Measurements from ENCODE around the gene FAM177A1.
"Not testable (repeated sequence)": the region's sequence is repeated elsewhere in the genome, so short reads cannot be mapped to it uniquely, and the experiment has no call there.

Gene FAM177A1, protein sequence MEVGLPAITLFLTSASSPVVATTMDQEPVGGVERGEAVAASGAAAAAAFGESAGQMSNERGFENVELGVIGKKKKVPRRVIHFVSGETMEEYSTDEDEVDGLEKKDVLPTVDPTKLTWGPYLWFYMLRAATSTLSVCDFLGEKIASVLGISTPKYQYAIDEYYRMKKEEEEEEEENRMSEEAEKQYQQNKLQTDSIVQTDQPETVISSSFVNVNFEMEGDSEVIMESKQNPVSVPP

DNA sequence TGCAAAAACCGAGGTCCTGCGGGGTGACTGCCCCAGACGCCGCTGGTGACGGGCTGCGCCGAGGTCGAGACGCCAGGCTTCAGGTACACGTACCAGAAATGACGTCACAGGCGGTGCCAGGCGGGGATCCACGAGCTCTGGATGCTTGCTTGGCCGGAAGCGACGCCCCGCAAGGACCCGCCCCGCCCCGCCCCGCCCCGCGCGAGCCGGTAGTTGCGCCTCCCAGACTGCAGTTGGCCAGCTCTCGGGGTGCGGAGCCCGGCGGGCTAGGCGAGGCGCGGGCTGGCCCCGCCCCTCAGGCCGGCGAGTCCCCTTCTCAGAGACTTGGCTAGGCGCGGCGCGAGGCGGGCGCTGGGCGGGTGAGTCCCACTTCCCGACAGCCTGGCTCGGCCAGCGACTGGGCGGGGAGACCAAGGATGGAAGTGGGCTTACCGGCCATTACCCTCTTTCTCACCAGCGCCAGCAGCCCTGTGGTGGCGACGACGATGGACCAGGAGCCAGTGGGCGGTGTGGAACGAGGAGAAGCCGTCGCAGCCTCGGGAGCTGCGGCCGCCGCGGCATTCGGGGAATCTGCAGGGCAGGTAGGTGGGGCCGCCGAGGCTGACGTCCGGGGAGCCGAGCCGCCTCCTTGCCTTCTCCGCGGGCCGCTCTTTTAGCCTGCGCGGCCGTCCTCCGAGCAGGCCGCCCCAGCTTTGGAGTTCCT, at the start of gene FAM177A1:
FAM177A1 (plus strand) TSS at position 225 of the 703 bp plus-strand sequence; CDS start at position 417, 192 bp downstream.
- DNase-seq, result peak; percentile 99 to 100

DNA sequence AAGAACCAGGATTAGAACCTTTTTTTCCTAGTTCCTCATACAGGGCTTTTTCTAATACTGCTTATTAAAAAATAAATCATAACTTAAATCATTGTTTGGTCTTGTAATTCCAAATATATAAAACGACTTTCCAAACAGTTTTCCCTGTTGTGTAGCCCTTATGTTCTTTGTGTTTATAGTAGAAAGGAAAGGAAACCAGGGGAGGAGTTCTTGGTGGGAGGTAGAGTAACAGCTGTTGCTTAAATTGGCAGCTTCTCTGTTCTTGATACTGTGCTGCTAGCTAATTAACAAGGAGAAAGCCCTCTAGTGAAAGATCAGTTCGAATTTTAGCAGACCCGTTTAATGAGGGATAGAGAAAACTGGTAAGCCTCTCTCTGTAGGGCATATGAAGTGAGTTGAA, 48.3 kb upstream of the FAM177A1 start:
- DNase-seq, result no peak

DNA sequence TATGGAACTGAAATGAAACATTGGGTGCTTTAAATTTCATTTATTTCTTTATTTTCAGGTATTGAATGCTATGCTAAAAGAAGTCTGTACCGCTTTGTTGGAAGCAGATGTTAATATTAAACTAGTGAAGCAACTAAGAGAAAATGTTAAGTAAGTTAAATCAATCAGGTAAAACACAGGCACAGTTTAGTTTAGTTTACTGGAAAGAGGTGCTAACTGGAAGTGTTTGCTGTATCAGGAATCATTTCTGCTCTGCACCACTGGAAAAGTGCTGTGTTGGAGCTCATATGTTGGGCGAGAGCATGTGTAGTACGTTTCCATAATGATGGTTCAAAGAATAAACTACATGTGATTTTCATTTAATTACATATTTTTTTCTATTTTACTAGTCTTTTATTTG, 46.6 kb upstream of the FAM177A1 start:
- no peak for DNase-seq

DNA sequence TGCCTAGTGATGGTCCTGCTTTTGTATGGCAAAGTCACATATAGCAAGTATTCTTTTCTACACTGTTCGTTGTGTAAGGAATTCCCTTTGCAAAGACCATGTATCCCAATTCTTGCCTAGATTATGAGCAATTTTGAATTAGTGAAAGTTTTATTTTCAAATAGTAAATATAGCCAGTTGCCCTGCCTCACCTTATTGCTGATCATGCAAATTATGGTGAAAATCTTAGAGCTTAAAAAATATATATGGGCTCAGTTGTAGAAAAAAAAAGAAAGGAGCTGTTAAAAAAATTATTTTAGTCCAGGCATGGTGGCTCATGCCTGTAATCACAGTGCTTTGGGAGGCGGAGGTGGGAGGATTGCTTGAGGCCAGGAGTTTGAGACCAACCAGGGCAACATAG, 44.5 kb upstream of the FAM177A1 start:
- DNase-seq, result no peak

DNA sequence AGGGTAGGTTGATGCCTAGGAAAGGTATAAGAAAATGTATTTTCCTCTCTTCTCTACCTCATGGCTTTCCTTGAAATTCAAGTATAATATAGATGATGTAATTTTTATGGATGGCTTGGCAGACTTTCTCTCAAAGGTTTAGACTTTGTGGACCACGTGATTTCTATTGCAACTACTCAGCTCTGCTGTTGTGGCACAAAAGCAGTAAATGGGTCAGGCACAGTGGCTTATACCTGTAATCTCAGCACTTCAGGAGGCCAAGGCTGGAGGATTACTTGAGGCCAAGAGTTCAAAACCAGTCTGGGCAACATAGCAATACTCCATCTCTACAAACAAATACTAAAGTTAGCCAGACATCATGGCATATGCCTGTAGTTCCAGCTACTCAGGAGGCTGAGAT, 41.2 kb upstream of the FAM177A1 start:
- no peak for DNase-seq

DNA sequence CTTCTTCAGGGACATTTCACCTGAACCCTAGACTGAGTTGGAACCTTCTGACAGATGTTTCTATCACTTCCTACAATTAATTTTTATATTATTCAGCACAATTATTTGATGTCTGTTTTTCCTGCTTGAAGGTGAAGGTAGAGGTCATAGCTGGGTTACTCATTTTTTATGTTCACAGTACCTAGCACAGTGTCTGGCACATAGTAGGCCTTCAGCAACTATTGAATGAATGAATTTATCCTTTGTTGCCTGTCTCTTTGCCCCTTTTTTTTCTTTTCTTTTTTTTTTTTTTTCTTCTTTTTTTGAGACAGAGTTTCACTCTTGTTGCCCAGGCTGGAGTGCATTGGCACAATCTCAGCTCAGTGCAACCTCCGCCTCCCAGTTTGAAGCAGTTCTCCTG, 29.5 kb upstream of the FAM177A1 start:
- DNase-seq, result no peak

DNA sequence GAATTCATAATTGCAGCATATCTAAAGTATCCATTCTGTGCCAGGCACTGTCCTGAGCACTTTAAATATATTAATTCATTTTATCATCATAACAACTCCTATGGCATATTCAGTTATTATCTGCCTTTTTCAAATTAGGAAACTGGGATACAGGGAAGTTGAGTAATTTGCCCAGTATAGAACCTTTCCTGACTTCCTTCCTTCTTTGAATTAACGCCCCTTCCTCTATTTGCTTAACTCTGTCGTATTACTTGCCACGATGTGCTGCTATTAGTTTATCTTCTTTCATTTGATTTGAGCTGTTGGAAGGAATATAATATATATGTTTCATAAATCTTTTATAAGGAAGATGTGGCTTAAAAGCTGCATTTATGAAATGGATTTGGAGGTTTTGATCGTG, 25.4 kb upstream of the FAM177A1 start:
- no peak for DNase-seq

DNA sequence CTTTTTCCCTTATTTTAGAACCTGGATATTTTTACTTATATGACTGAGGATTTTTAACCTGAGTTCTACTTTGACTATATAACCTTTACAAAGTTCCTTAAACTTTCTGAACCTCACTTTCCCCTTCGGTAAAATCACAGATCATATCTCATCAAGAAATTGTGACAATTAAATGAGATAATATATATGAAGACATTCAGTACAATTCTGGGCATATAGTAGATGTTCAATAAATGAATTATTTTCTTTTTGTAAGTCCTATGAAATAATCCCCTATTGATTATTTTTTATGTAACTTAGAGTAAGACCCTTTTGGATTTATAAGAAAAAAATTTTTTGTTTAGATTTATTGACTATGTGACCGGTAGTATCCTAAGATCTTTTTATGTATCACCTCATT, 17.6 kb upstream of the FAM177A1 start:
- no peak for DNase-seq

DNA sequence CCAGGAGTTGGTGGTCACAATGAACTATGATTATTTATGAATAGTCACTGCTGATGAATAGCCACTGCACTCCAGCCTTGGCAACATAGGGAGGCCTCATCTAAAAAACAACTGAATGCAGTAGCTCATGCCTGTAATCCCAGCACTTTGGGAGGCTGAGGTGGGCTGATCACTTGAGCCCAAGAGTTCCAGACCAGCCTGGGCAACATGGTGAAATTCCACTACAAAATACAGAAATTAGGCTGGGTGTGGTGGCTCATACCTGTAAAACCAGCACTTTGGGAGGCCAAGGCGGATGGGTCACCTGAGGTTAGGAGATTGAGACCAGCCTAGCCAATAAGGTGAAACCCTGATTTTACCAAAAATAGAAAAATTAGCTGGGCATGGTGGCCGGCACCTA, 13.5 kb upstream of the FAM177A1 start:
- DNase-seq, result no peak

DNA sequence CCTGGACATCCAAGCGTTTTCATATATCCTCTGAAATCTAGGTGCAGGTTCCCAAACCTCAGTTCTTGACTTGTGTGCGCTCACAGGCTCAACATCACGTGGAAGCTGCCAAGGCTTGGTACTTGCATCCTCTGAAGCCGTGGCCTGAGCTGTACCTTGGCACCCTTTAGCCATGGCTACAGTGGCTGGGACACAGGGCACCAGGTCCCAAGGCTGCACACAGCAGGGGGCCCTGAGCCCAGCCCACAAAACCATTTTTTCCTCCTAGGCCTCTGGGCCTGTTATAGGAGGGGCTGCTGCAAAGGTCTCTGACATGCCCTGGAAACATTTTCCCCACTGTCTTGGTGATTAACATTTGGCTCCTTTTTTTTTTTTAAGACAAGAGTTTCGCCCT, 11.6 kb upstream of the FAM177A1 start:
- no peak for DNase-seq

DNA sequence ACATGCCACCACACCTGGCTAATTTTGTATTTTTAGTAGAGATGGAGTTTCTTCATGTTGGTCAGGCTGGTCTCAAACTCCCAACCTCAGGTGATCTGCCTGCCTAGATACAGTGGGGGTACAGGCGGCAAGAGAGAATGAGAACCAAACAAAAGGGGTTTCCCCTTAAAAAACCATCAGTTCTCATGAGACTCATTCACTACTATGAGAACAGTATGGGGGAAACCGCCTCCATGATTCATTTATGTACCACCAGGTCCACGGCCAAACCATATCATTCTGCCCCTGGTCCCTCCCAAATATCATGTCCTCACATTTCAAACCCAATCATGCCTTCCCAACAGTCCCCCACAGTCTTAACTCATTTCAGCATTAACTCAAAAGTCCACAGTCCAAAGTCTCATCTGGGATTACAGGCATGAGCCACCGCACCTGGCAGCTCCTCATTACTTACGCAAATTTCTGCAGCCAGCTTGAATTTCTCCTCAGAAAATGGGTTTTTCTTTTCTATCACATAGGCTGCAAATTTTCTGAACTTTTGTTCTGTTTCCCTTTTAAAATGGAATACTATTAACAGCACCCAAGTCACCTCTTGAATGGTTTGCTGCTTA, 11.0 kb upstream of the FAM177A1 start:
- not testable (repeated sequence) for DNase-seq

DNA sequence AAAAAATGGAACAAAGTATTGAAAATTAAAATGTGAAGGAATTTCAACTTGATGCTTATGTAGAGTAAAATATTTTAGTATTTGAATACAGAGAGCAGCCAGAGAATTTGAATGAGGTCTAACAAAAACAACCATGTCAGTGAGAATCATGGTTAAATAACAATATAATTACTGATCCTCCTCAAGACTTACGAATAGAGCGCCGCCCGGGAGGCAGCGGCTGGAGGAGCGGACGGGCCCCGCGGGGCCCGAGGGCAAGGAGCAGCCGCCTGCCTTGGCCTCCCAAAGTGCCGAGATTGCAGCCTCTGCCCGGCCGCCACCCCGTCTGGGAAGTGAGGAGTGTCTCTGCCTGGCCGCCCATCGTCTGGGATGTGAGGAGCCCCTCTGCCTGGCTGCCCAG, 7.8 kb upstream of the FAM177A1 start:
- not testable (repeated sequence) for DNase-seq

DNA sequence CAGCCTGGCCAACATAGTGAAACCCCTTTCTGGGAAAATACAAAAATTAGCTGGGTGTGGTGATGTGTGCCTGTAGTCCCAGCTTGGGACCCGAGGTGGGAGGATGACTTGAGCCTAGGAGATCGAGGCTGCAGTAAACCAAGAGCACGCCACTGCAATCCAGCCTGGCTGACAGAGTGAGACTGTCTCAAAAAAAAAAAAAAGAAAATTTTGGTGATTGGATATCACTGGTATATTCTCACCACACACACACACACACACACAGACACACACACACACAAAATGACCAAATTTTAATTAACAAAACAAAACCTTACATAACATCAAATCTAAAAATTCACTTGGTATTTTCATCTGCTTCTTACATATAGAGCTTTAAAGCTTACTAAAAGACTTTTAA, 3.4 kb upstream of the FAM177A1 start:
- no peak for DNase-seq

DNA sequence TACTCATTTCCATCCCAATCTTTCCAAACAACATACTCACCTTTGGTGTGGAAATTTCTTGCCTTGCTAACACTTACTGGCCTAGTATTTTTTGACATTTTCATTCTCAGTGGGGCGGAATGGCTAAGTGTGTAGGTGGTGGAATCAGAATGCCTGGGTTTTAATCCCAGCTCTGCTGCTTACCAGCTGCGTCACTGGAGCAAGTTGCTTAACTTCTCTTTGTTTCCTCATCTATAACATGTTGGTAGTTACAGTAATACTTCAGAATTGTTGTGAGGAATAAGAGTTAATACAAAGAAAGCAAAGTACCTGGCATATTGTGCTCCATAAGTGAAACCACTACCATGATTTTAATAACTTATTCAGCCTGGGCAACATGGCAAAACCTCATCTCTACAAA, 3.0 kb upstream of the FAM177A1 start:
- no peak for DNase-seq

DNA sequence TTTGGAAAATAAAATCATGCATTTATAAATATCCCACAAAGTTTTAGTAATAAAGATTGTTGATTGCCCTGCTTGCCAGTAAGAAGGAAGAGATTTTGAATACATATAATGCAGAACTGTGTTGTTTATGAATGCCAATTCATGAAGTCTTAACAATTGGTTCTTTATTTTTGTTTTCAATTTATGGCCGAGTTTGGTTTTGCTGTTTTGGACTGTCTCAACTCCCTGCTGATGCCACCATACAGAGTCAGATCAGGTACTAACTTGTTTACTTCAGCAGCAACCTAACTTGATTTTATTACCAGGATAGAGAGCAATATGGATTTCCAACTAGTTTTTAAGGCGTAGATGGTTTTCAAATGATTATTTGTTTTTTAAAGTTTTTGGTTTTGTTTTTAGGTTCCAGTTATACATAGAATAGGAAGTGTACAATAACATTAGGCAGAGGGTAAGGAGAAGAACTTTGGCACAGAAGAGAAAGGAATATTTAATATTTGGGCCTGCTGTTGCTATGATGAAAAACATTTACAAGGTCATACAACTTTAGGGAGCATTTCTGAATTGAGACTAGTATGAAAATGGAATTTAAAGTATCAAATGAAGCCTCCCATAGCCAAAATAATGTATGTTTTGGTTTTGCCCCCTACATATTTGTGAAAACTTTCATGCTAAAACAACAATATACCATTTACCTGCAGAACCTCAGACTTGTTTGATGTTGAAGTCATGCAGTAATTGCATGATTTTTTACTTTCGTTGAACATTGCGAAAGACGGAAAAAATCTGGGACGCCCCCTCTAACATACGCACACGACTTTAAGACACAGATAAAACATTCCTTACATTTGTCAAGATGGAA, 904 bp upstream of the FAM177A1 start:
- DNase-seq, result no peak

DNA sequence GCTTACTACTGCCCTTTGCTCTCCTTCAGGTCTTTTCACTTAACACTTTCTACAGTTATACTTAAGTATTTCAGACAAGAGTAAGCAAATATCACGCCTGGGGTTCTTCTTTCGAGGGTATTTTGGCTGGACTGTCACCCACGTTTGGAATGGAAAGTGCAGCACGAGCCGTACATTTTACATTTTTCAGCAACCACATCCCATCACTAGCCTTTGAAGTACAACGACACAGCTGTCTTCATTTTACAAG, 349 bp upstream of the FAM177A1 start:
- no peak for DNase-seq

DNA sequence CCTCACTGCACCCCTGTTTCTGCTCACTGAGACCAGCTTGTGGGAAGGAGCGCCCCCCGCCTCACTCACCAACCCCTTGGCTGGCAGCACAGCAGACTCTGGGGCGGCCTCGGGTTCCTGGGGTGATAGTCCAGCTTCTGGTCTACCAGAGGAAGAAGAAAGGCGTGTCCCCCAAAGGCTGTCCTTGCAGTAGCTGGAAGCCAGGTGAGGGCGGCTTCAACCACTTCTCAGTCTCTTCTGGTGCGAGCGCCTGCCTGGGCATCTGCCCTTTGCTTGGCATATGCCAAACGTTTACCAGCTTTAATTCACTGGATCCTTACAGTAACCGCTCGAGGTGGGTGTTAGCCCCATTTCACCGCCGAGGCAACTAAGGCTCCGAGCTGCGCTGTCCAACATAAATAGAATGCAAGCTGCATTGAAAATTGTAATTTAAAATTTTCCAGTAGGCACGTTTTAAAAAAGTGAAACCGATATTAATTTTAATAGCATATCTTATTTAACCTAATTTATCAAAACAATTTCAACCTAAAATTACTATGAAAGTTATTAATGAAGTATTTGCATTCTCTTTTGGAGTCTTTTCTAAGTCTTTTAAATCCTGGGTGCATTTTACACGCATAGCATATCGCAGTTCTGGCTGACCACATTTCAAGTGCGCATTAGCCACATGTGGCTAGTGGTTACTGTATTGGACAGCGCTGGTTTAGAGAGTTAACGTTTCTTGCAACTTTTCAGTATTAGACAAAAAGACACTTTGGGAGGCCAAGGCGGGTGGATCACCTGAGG, 872 bp downstream of the FAM177A1 start:
- DNase-seq, result peak in 1 of 2 donors; percentile 33

DNA sequence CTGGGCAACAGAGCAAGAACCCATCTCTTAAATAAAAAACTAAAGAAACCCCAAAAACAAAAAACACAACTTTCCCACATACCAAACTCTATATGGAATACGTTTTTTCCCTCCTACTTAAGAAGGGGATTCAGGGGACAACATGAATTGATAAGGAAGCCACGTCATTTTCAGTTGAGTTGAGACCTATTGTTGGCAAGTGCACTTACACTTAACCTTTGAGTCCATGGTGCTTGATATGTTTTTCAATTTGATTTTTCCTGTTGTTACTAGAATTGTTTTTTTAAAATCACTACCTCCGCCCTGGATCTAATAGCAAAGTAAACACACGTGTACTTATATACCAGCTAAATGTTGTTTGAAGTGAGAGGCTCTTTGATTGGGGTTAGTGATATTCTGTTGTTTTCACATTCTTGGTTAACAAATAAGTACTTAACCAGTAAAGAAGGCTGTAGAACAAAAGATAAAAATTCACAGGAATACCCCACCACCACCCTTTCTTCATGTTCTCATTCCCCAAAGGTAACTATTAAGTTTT, 2.0 kb downstream of the FAM177A1 start:
- no peak for DNase-seq

DNA sequence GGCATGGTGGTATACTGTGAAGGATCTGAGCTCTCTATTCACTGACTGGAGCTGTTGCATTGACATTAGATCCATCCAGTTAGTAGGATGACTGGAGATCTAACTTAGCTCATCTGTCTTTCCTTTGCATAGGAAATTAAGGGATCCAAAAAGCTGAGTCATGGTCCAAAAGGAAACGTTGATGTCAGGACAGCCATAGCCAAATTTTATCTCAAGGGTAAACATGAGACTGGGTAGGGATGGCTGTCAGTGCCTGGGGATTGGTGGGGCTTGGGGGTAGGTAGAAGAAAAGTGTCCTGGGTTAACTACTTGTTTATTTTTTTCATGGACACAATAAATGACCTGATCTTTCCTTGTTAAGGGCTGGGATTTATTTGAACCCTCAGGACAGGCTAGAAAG, 4.6 kb downstream of the FAM177A1 start:
- no peak for DNase-seq

DNA sequence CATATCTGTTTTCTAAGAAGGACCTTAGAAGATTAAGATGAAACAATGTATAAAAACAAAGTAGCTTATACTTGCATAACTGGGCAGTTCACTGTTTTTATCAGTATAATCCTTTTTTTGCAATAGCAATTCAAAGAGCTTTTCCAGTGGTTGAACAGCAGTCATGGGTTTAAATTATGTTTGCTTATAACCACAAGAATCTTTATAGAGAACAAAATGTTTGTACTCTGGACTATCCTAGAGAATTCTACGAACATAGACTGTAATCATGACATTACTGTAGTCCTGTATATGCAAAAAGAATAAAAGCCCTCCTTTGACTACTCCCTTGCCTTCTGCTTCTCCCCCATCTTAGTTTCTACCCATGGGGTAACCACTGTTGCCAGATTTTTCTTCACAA, 5.7 kb downstream of the FAM177A1 start:
- no peak for DNase-seq

DNA sequence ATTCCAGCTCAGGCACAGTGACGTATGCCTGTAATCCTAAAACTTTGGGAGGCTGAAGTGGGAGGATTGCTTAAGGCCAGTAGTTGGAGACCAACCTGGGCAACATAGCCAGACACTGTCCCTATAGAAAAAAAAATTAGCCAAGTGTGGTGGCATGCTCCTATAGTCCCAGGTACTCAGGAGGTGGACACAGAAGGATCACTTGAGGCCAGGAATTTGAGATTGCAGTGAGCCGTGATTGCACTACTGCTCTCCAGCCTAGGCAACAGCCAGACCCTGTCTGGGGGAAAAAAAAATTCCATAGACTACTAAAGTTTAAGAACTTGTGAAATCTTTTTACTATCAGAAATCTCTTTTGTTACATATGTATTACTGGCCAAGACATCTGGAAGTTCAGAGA, 6.6 kb downstream of the FAM177A1 start:
- DNase-seq, result no peak

DNA sequence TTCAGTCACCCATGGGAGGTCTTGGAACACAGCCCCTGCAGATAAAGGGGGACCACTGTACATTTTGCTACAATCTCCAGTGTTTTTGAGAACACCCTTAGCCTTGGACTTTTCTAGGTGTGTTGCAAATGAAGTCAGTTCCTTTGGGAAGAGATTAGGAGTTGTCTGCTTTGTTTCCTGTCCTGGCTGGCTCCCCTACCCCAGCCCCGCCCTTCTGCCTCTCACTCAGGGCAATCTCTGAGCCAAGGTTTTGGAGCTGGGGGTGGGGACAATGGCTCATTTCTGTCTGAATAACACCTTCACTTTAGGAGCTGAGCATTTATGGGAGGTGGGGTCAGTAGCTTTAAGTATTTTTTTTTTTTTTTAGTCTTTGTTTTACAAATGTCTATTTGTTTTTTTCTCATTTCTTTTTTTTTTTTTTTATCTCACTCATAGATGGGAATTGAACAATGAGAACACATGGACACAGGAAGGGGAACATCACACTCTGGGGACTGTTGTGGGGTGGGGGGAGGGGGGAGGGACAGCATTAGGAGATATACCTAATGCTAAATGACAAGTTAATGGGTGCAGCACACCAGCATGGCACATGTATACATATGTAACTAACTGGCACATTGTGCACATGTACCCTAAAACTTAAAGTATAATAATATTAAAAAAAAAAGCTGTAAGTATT, 15.2 kb downstream of the FAM177A1 start:
- not testable (repeated sequence) for DNase-seq
